Peyer's patch (tissue), 4 donors: ENCODE measurements around the gene AIG1. TPM values are rescaled to one million over a fixed set of nuclear protein-coding genes. Genes with fewer than 3 reads are reported as not detected.

Source experiments
- DNase-seq, 3 donors: peaks; one replicate each; pipeline ENCODE4 v3.0.0-alpha.2; 2017 to 2019
- H3K27ac ChIP-seq, 4 donors: fragments of 200-600 bp; sonication (generic); one replicate each; pipeline ENCODE4 v1.5.1; 2016 to 2019
- H3K27me3 ChIP-seq, 2 donors: fragments of 200-600 bp; sonication (generic); one replicate each; pipeline ENCODE4 v1.5.1; 2019
- H3K36me3 ChIP-seq, 3 donors: fragments of 200-600 bp; sonication (generic); one replicate each; pipeline ENCODE4 v1.5.1; 2016 to 2019
- H3K4me1 ChIP-seq, 4 donors: fragments of 200-600 bp; sonication (generic); one replicate each; pipeline ENCODE4 v1.5.1; 2016 to 2019
- H3K4me3 ChIP-seq, 4 donors: fragments of 200-600 bp; sonication (generic); 1 replicate in 3 of 4; 2 replicates in 1 of 4; pipeline ENCODE4 v1.5.1; 2016 to 2019; ENCODE audit warnings: mild to moderate bottlenecking in 1 of 4
- H3K9me3 ChIP-seq, 4 donors: fragments of 200-600 bp; sonication (generic); one replicate each; pipeline ENCODE4 v1.5.1; 2016 to 2019; ENCODE audit warnings: mild to moderate bottlenecking in 1 of 4
- CTCF ChIP-seq, 6 experiments: fragments of 450-650 bp in 4 of 6; fragments of 200-600 bp in 2 of 6; sonication (generic) in 1 of 6; IDR thresholded peaks; one replicate each; pipeline ENCODE4 v1.5.1; 2017 to 2019; ENCODE audit warnings: antibody characterized with exemption in 6 of 6, mild to moderate bottlenecking in 3 of 6, moderate library complexity in 1 of 6
- POLR2A ChIP-seq, 2 donors: fragments of 450-650 bp; IDR thresholded peaks; one replicate each; pipeline ENCODE4 v1.5.1; 2017; ENCODE audit warnings: antibody characterized with exemption in 2 of 2, mild to moderate bottlenecking in 2 of 2, moderate library complexity in 2 of 2
- total RNA-seq, 4 donors: library from RNA; depleted of rRNA; stranded (reverse); fragments of >200 nt; gene quantifications; one replicate each; pipeline ENCODE4 v1.1.0, GENCODE V29; 2016

Gene AIG1
- total RNA-seq, 4 donors from 2014 or later, result 9.1 to 133 (median 84.9) TPM

GRCh38 chr6:143087856-143088255 is 27.2 kb downstream of the AIG1 start:
- Histone ChIP-seq H3K27me3 (no peaks in the 10 kb centered on the region), H3K27ac (no peak overlapping the region), H3K4me1 (no peaks in the 10 kb centered on the region), H3K4me3 (no peak overlapping the region), H3K9me3 (no peaks in the 10 kb centered on the region), H3K36me3 (no peaks in the 10 kb centered on the region)
- no peak for TF ChIP-seq POLR2A (IDR thresholded peaks at IDR 0.05)
- TF ChIP-seq CTCF (IDR thresholded peaks at IDR 0.05), result no peak
- no peak for DNase-seq

- no peaks in the 10 kb centered on the region for H3K27me3 ChIP-seq
Observed at GRCh38 chr6:143090314-143091044, 29.8 kb downstream of the AIG1 start.

GRCh38 chr6:143092768-143093167 is 32.1 kb downstream of the AIG1 start:
- no peak overlapping the region for H3K27ac ChIP-seq
- no peaks in the 10 kb centered on the region for H3K36me3 ChIP-seq
- TF ChIP-seq CTCF (IDR thresholded peaks at IDR 0.05), result no peak
- no peak for TF ChIP-seq POLR2A (IDR thresholded peaks at IDR 0.05)
- no peak overlapping the region for H3K4me3 ChIP-seq
- DNase-seq, result no peak
- H3K27me3 ChIP-seq, result no peaks in the 10 kb centered on the region
- peaks cover 0 to 3% (median 0%) of the 10 kb centered on the region in 4 donors for H3K4me1 ChIP-seq
- no peaks in the 10 kb centered on the region for H3K9me3 ChIP-seq

More at GRCh38 chr6:143090314-143091044, 29.8 kb downstream of the AIG1 start:
- H3K4me3 ChIP-seq, result no peak overlapping the region
- no peak for TF ChIP-seq POLR2A (IDR thresholded peaks at IDR 0.05)
- no peak for TF ChIP-seq CTCF (IDR thresholded peaks at IDR 0.05)
- H3K4me1 ChIP-seq, result no peaks in the 10 kb centered on the region
- H3K27ac ChIP-seq, result no peak overlapping the region
- no peaks in the 10 kb centered on the region for H3K36me3 ChIP-seq
- H3K9me3 ChIP-seq, result no peaks in the 10 kb centered on the region
- DNase-seq, result no peak

GRCh38 chr6:143093290-143093689 is 32.6 kb downstream of the AIG1 start:
- H3K36me3 ChIP-seq, result no peaks in the 10 kb centered on the region
- no peaks in the 10 kb centered on the region for H3K27me3 ChIP-seq
- H3K4me1 ChIP-seq, result peaks cover 0 to 3% (median 0%) of the 10 kb centered on the region in 4 donors
- DNase-seq, result no peak
- no peak overlapping the region for H3K27ac ChIP-seq
- H3K4me3 ChIP-seq, result no peak overlapping the region
- TF ChIP-seq CTCF (IDR thresholded peaks at IDR 0.05), result no peak
- H3K9me3 ChIP-seq, result no peaks in the 10 kb centered on the region

- H3K4me1 ChIP-seq, result peaks cover 0 to 3% (median 0%) of the 10 kb centered on the region in 4 donors
- no peaks in the 10 kb centered on the region for H3K9me3 ChIP-seq
- H3K36me3 ChIP-seq, result no peaks in the 10 kb centered on the region
- DNase-seq, result no peak
- no peak overlapping the region for H3K27ac ChIP-seq
- TF ChIP-seq CTCF (IDR thresholded peaks at IDR 0.05) (no peak), POLR2A (IDR thresholded peaks at IDR 0.05) (no peak)
- H3K27me3 ChIP-seq, result no peaks in the 10 kb centered on the region
- no peak overlapping the region for H3K4me3 ChIP-seq
Observed at GRCh38 chr6:143096403-143096802, 35.7 kb downstream of the AIG1 start.
